HEK293 (cell line): Measurements from ENCODE around the gene TWF2.

ENCODE experiments used
- CTCF ChIA-PET: fragments of 350-600 bp; formaldehyde crosslinking; extraction: SDS; loops from one replicate; lab custom pipeline; 2021; ENCODE audit warnings: antibody characterized with exemption; lab: Yijun Ruan, JAX
- POLR2A ChIA-PET: fragments of 300-600 bp; formaldehyde crosslinking; extraction: SDS; loops from one replicate; lab custom pipeline; 2020; ENCODE audit warnings: antibody characterized with exemption, inconsistent platforms; lab: Yijun Ruan, JAX
- H3K27ac ChIP-seq: fragments of 200-500 bp; sonication (Bioruptor generic); 2 replicates; pipeline ENCODE4 v1.5.1; 2014; ENCODE audit warnings: low read depth, low read length, control low read depth, inconsistent platforms; ENCODE audit errors: extremely low read depth
- H3K36me3 ChIP-seq, 2 experiments: fragments of 200-500 bp in 1 of 2; sonication (Bioruptor generic) in 1 of 2; 1 replicate in 1 of 2; 2 replicates in 1 of 2; pipeline ENCODE4 v1.5.1; 2014 to 2017; ENCODE audit warnings: inconsistent platforms in 2 of 2, low read length in 2 of 2; ENCODE audit not compliant: control insufficient read depth in 2 of 2, insufficient read depth in 1 of 2
- H3K4me1 ChIP-seq: fragments of 200-500 bp; sonication (Bioruptor generic); 2 replicates; pipeline ENCODE4 v1.5.1; 2014; ENCODE audit warnings: mild to moderate bottlenecking, low read length, inconsistent platforms; ENCODE audit not compliant: control insufficient read depth, insufficient read depth
- H3K4me3 ChIP-seq: 2 replicates; pipeline ENCODE4 v1.5.1; 2011; ENCODE audit warnings: low read depth, mild to moderate bottlenecking, control low read depth, low read length, moderate library complexity
- H3K9me3 ChIP-seq: fragments of 200-500 bp; sonication (Bioruptor generic); 2 replicates; pipeline ENCODE4 v1.5.1; 2014; ENCODE audit warnings: low read depth, low read length, inconsistent platforms; ENCODE audit not compliant: control insufficient read depth, insufficient read depth
- BCL6B ChIP-seq: fragments of 450-650 bp; formaldehyde crosslinking; IDR thresholded peaks from 2 replicates; pipeline ENCODE4 v1.5.1; 2017; ENCODE audit warnings: missing biosample characterization, missing genetic modification characterization
- GLI4 ChIP-seq: fragments of 450-650 bp; formaldehyde crosslinking; IDR thresholded peaks from 2 replicates; pipeline ENCODE4 v1.5.1; 2016; ENCODE audit warnings: missing biosample characterization, missing genetic modification characterization
- MYNN ChIP-seq: fragments of 450-650 bp; formaldehyde crosslinking; IDR thresholded peaks from 2 replicates; pipeline ENCODE4 v1.5.1; 2016; ENCODE audit warnings: missing biosample characterization, missing genetic modification characterization, borderline replicate concordance
- OVOL3 ChIP-seq: fragments of 450-650 bp; formaldehyde crosslinking; IDR thresholded peaks from 2 replicates; pipeline ENCODE4 v1.5.1; 2016; ENCODE audit warnings: missing biosample characterization, missing genetic modification characterization
- PRDM10 ChIP-seq: fragments of 450-650 bp; formaldehyde crosslinking; IDR thresholded peaks from 2 replicates; pipeline ENCODE4 v1.5.1; 2016; ENCODE audit warnings: missing biosample characterization, missing genetic modification characterization
- PRDM2 ChIP-seq: fragments of 450-650 bp; formaldehyde crosslinking; IDR thresholded peaks from 2 replicates; pipeline ENCODE4 v1.5.1; 2016; ENCODE audit warnings: missing biosample characterization, missing genetic modification characterization, borderline replicate concordance
- SALL2 ChIP-seq: fragments of 450-650 bp; formaldehyde crosslinking; IDR thresholded peaks from 2 replicates; pipeline ENCODE4 v1.5.0; 2017; ENCODE audit warnings: missing biosample characterization, mild to moderate bottlenecking, missing genetic modification characterization, borderline replicate concordance
- YY1 ChIP-seq: fragments of 450-650 bp; formaldehyde crosslinking; IDR thresholded peaks from 2 replicates; pipeline ENCODE4 v1.5.1; 2018; ENCODE audit warnings: missing biosample characterization, missing genetic modification characterization
- ZBTB26 ChIP-seq: fragments of 450-650 bp; formaldehyde crosslinking; optimal IDR thresholded peaks from 2 replicates; pipeline ENCODE3; 2016; ENCODE audit warnings: missing biosample characterization, mild to moderate bottlenecking, missing genetic modification characterization
- ZBTB44 ChIP-seq: fragments of 450-650 bp; IDR thresholded peaks from 2 replicates; pipeline ENCODE4 v1.5.1; 2018; ENCODE audit warnings: missing biosample characterization, mild to moderate bottlenecking, missing genetic modification characterization
- ZNF214 ChIP-seq: fragments of 450-650 bp; formaldehyde crosslinking; IDR thresholded peaks from 2 replicates; pipeline ENCODE4 v1.5.1; 2017; ENCODE audit warnings: missing biosample characterization, mild to moderate bottlenecking, missing genetic modification characterization, borderline replicate concordance
- ZNF24 ChIP-seq: fragments of 450-650 bp; formaldehyde crosslinking; IDR thresholded peaks from 2 replicates; pipeline ENCODE4 v1.5.1; 2016; ENCODE audit warnings: missing biosample characterization, missing genetic modification characterization
- ZNF274 ChIP-seq, 2 experiments: fragments of 200-500 bp in 1 of 2; fragments of 450-650 bp in 1 of 2; sonication (Bioruptor generic) in 1 of 2; formaldehyde crosslinking in 1 of 2; IDR thresholded peaks; 2 replicates each; pipeline versions ENCODE4 v1.5.1 to v1.6.1; 2014 to 2016; ENCODE audit warnings: borderline replicate concordance in 1 of 2, inconsistent platforms in 1 of 2, low read length in 1 of 2, missing biosample characterization in 1 of 2, missing genetic modification characterization in 1 of 2
- ZNF341 ChIP-seq: fragments of 450-650 bp; formaldehyde crosslinking; IDR thresholded peaks from 2 replicates; pipeline ENCODE4; 2016; ENCODE audit warnings: low read depth, missing biosample characterization, missing genetic modification characterization
- ZNF404 ChIP-seq: fragments of 450-650 bp; formaldehyde crosslinking; IDR thresholded peaks from 2 replicates; pipeline ENCODE4 v1.5.1; 2017; ENCODE audit warnings: missing biosample characterization, missing genetic modification characterization
- ZNF513 ChIP-seq: fragments of 450-650 bp; IDR thresholded peaks from 2 replicates; pipeline ENCODE4 v1.5.1; 2018; ENCODE audit warnings: missing biosample characterization, missing genetic modification characterization
- ZNF555 ChIP-seq: fragments of 450-650 bp; formaldehyde crosslinking; conservative IDR thresholded peaks from 2 replicates; pipeline ENCODE4 v1.5.1; 2017; ENCODE audit warnings: missing biosample characterization, mild to moderate bottlenecking, missing genetic modification characterization, inconsistent platforms
- ZNF558 ChIP-seq: fragments of 450-650 bp; formaldehyde crosslinking; IDR thresholded peaks from 2 replicates; pipeline ENCODE4 v1.5.1; 2016; ENCODE audit warnings: missing biosample characterization, missing genetic modification characterization
- ZNF791 ChIP-seq: fragments of 450-650 bp; formaldehyde crosslinking; IDR thresholded peaks from 2 replicates; pipeline ENCODE4 v1.5.1; 2016; ENCODE audit warnings: missing biosample characterization, missing genetic modification characterization

Gene TWF2

GRCh38 chr3:52230461-52230860, 8.5 kb downstream of the TWF2 start:
- peaks cover 0 to 42% of the 10 kb centered on the region in 2 experiments; a peak in 1 of 3 replicates for H3K36me3 ChIP-seq
- no peaks in the 10 kb centered on the region for H3K9me3 ChIP-seq
- no peak overlapping the region for H3K27ac ChIP-seq
- POLR2A ChIA-PET = no interaction called here
- no peak overlapping the region for H3K4me3 ChIP-seq
- TF ChIP-seq GLI4 (tag by site-specific recombination) (no peak), ZNF274 (IDR thresholded peaks at IDR 0.05; ENCODE audit: low read length) (no peak), ZNF274 (tag by site-specific recombination; IDR thresholded peaks at IDR 0.05; ENCODE audit: borderline replicate concordance) (no peak), BCL6B (tag by site-specific recombination) (no peak), PRDM10 (tag by site-specific recombination) (no peak), ZNF555 (no peak), ZNF214 (no peak), SALL2 (tag by site-specific recombination) (no peak), ZNF791 (tag by site-specific recombination) (no peak), ZBTB44 (tag by site-specific recombination) (no peak), ZNF558 (tag by site-specific recombination) (no peak), ZNF24 (no peak), OVOL3 (tag by site-specific recombination) (no peak), ZNF404 (tag by site-specific recombination) (no peak), ZNF341 (no peak), PRDM2 (tag by site-specific recombination) (no peak), ZNF513 (tag by site-specific recombination) (no peak), YY1 (tag by site-specific recombination) (no peak), MYNN (no peak), ZBTB26 (no peak)
- no peaks in the 10 kb centered on the region for H3K4me1 ChIP-seq
- CTCF ChIA-PET = interaction anchor here (0.6 to 3.4 kb wide), 10 partner anchors 10 to 218 kb away, joined by 3 to 44 read pairs (median 5); partner anchors contain the start of gene GLYCTK
